HL-60/S4 (cell line): ENCODE data around the gene VPS52.

Experiments
- in situ Hi-C: fragments of 300-500 bp; cut with MboI; formaldehyde crosslinking; loops from 2 replicates; pipeline ENCODE4 v1.14.3; 2022; ENCODE audit warnings: low sequenced_read_pairs

Gene VPS52

GRCh38 chr6:33271468-33272274 is at the start of gene VPS52, which contains the start of gene RPS18:
VPS52 (minus strand) TSS chr6:33271876; CDS start chr6:33271675, 201 bp downstream.
RPS18 (plus strand) TSS chr6:33272075; CDS start chr6:33272120, 45 bp downstream.
- in situ Hi-C loops, result no loop called here

GRCh38 chr6:33321227-33321626 is 49.6 kb upstream of the VPS52 start:
- in situ Hi-C loops, result no loop called here

- in situ Hi-C loops, result no loop called here
Measured at GRCh38 chr6:33320315-33321181, 48.9 kb upstream of the VPS52 start.

- in situ Hi-C loops, result no loop called here
Measured at GRCh38 chr6:33319939-33320314, 48.3 kb upstream of the VPS52 start.

- in situ Hi-C loops, result no loop called here
Measured at GRCh38 chr6:33318426-33319073, 46.9 kb upstream of the VPS52 start.

- in situ Hi-C loops, result no loop called here
Measured at GRCh38 chr6:33317669-33318425, 46.2 kb upstream of the VPS52 start, which contains the start of gene ZBTB22. ZBTB22 (minus strand) TSS chr6:33317744; CDS start chr6:33316916, 828 bp downstream.

- in situ Hi-C loops, result no loop called here
Measured at GRCh38 chr6:33317419-33317668, 45.7 kb upstream of the VPS52 start.

- in situ Hi-C loops, result no loop called here
Measured at GRCh38 chr6:33316603-33317418, 45.1 kb upstream of the VPS52 start.

GRCh38 chr6:33315793-33316602 is 44.3 kb upstream of the VPS52 start:
- in situ Hi-C loops, result no loop called here

GRCh38 chr6:33314943-33315792 is 43.5 kb upstream of the VPS52 start:
- in situ Hi-C loops, result no loop called here

- in situ Hi-C loops, result no loop called here
Measured at GRCh38 chr6:33314515-33314942, 42.9 kb upstream of the VPS52 start.

GRCh38 chr6:33313709-33314514 is 42.2 kb upstream of the VPS52 start, which contains the start of gene TAPBP:
TAPBP (minus strand) TSS chr6:33314078; CDS start chr6:33314041, 37 bp downstream.
- in situ Hi-C loops, result no loop called here

GRCh38 chr6:33313105-33313708 is 41.5 kb upstream of the VPS52 start:
- in situ Hi-C loops, result no loop called here

GRCh38 chr6:33312361-33313104 is 40.9 kb upstream of the VPS52 start:
- in situ Hi-C loops, result no loop called here

- in situ Hi-C loops, result no loop called here
Measured at GRCh38 chr6:33306356-33306755, 34.7 kb upstream of the VPS52 start.

- in situ Hi-C loops, result no loop called here
Measured at GRCh38 chr6:33305052-33305451, 33.4 kb upstream of the VPS52 start.
